Breast epithelium (tissue), 4 donors: ENCODE data around the gene TFF3. TPM values are rescaled to one million over a fixed set of nuclear protein-coding genes. Genes with fewer than 3 reads are reported as not detected.

Experiments
- DNase-seq, 2 donors: peaks; one replicate each; pipeline ENCODE4 v3.0.0-alpha.2; 2019; ENCODE audit warnings: low spot score in 2 of 2
- H3K27ac ChIP-seq, 2 donors: fragments of 200-600 bp; sonication (generic) in 1 of 2; one replicate each; pipeline ENCODE4 v1.5.1; 2016 to 2019; ENCODE audit warnings: mild to moderate bottlenecking in 1 of 2
- H3K27me3 ChIP-seq, 2 donors: fragments of 200-600 bp; sonication (generic) in 1 of 2; one replicate each; pipeline versions ENCODE4 v1.5.1 to v1.6.0; 2017 to 2019; ENCODE audit warnings: control low read depth in 1 of 2, mild to moderate bottlenecking in 1 of 2
- H3K36me3 ChIP-seq: fragments of 200-600 bp; one replicate; pipeline ENCODE4 v1.5.1; 2019
- H3K4me1 ChIP-seq, 2 donors: fragments of 200-600 bp; sonication (generic); one replicate each; pipeline ENCODE4 v1.5.1; 2016 to 2019; ENCODE audit warnings: control low read depth in 1 of 2
- H3K4me3 ChIP-seq, 3 donors: fragments of 200-600 bp; sonication (generic); 1 replicate in 2 of 3; 2 replicates in 1 of 3; pipeline ENCODE4 v1.5.1; 2016 to 2019; ENCODE audit warnings: mild to moderate bottlenecking in 3 of 3, moderate library complexity in 2 of 3
- H3K9me3 ChIP-seq, 2 donors: fragments of 200-600 bp; sonication (generic) in 1 of 2; one replicate each; pipeline ENCODE4 v1.5.1; 2016 to 2019; ENCODE audit warnings: control low read depth in 1 of 2
- CTCF ChIP-seq, 3 donors: fragments of 450-650 bp; IDR thresholded peaks; one replicate each; pipeline ENCODE4 v1.5.1; 2016 to 2017; ENCODE audit warnings: antibody characterized with exemption in 3 of 3, mild to moderate bottlenecking in 3 of 3, moderate library complexity in 3 of 3
- POLR2A ChIP-seq: fragments of 450-650 bp; IDR thresholded peaks from one replicate; pipeline ENCODE4 v1.6.1; 2016; ENCODE audit warnings: antibody characterized with exemption, mild to moderate bottlenecking, moderate library complexity
- POLR2AphosphoS5 ChIP-seq, 3 donors: sonication (generic); formaldehyde crosslinking; IDR thresholded peaks; one replicate each; pipeline ENCODE4 v1.6.1; 2017; ENCODE audit warnings: antibody characterized with exemption in 3 of 3
- intact Hi-C: fragments of 100-400 bp; cut with DNase I; formaldehyde crosslinking; loops from one replicate; pipeline ENCODE4 v1.15.1; 2023; ENCODE audit warnings: low total_unique reads
- total RNA-seq, 3 donors: library from RNA; depleted of rRNA; stranded (reverse); fragments of >200 nt; gene quantifications; one replicate each; pipeline ENCODE4 v1.1.0, GENCODE V29; 2016

The TFF3 gene
- total RNA-seq, 3 donors from 2014 or later: 0.96 to 108 (median 11.4) TPM

GRCh38 chr21:42347601-42348327, 32.6 kb upstream of the TFF3 start:
- no peaks in the 10 kb centered on the region for H3K27me3 ChIP-seq
- H3K4me3 ChIP-seq: no peak overlapping the region
- no peak for DNase-seq
- no peak overlapping the region for H3K27ac ChIP-seq
- H3K36me3 ChIP-seq: no peaks in the 10 kb centered on the region
- intact Hi-C loops: no loop called here
- TF ChIP-seq CTCF (IDR thresholded peaks at IDR 0.05) (no peak), POLR2A (no peak), POLR2AphosphoS5 (IDR thresholded peaks at IDR 0.05) (no peak)
- H3K4me1 ChIP-seq: no peaks in the 10 kb centered on the region
- no peaks in the 10 kb centered on the region for H3K9me3 ChIP-seq

GRCh38 chr21:42346866-42347600, 31.8 kb upstream of the TFF3 start:
- H3K4me1 ChIP-seq: no peaks in the 10 kb centered on the region
- no peak for DNase-seq
- intact Hi-C loops: no loop called here
- no peaks in the 10 kb centered on the region for H3K9me3 ChIP-seq
- no peak overlapping the region for H3K27ac ChIP-seq
- TF ChIP-seq POLR2AphosphoS5 (IDR thresholded peaks at IDR 0.05) (no peak), POLR2A (no peak), CTCF (IDR thresholded peaks at IDR 0.05) (no peak)
- H3K27me3 ChIP-seq: no peaks in the 10 kb centered on the region
- no peaks in the 10 kb centered on the region for H3K36me3 ChIP-seq
- no peak overlapping the region for H3K4me3 ChIP-seq

GRCh38 chr21:42346441-42346840, 31.2 kb upstream of the TFF3 start:
- H3K4me1 ChIP-seq: no peaks in the 10 kb centered on the region
- no peaks in the 10 kb centered on the region for H3K36me3 ChIP-seq
- H3K27me3 ChIP-seq: no peaks in the 10 kb centered on the region
- no peak for DNase-seq
- TF ChIP-seq POLR2AphosphoS5 (IDR thresholded peaks at IDR 0.05) (no peak), CTCF (IDR thresholded peaks at IDR 0.05) (no peak), POLR2A (no peak)
- H3K4me3 ChIP-seq: no peak overlapping the region
- H3K9me3 ChIP-seq: no peaks in the 10 kb centered on the region
- H3K27ac ChIP-seq: no peak overlapping the region
- intact Hi-C loops: no loop called here

GRCh38 chr21:42344631-42345030, 29.4 kb upstream of the TFF3 start:
- Histone ChIP-seq H3K9me3 (no peaks in the 10 kb centered on the region), H3K4me1 (no peaks in the 10 kb centered on the region), H3K4me3 (no peak overlapping the region), H3K36me3 (no peaks in the 10 kb centered on the region), H3K27ac (no peak overlapping the region), H3K27me3 (no peaks in the 10 kb centered on the region)
- intact Hi-C loops: no loop called here
- TF ChIP-seq CTCF (IDR thresholded peaks at IDR 0.05): no peak
- TF ChIP-seq POLR2AphosphoS5 (IDR thresholded peaks at IDR 0.05): no peak
- no peak for TF ChIP-seq POLR2A
- DNase-seq: no peak

GRCh38 chr21:42343963-42344510, 28.8 kb upstream of the TFF3 start:
- Histone ChIP-seq H3K27ac (no peak overlapping the region), H3K4me3 (no peak overlapping the region), H3K9me3 (no peaks in the 10 kb centered on the region), H3K27me3 (no peaks in the 10 kb centered on the region), H3K36me3 (no peaks in the 10 kb centered on the region), H3K4me1 (no peaks in the 10 kb centered on the region)
- intact Hi-C loops: no loop called here
- DNase-seq: no peak
- TF ChIP-seq POLR2AphosphoS5 (IDR thresholded peaks at IDR 0.05) (no peak), CTCF (IDR thresholded peaks at IDR 0.05) (no peak)
